A549 (cell line): ENCODE data around the gene ZCCHC24. TPM values are rescaled to one million over a fixed set of nuclear protein-coding genes. Genes with fewer than 3 reads are reported as not detected.

Source experiments
- ATAC-seq, 2 experiments: fragments of 200-7000 bp in 1 of 2; fragments of >200 bp in 1 of 2; cut with Nextera tagmentation in 1 of 2; cut with Tn5 transposase in 1 of 2; 3 replicates each; pipeline versions ENCODE4 v1.8.0 to v1.9.1; 2018 to 2020; ENCODE audit warnings: mild to moderate bottlenecking in 1 of 2, moderate library complexity in 1 of 2
- CTCF ChIA-PET: fragments of 300-600 bp; sonication (Branson Sonifier 250); formaldehyde crosslinking; extraction: SDS; loops from one replicate; lab custom pipeline; 2021; ENCODE audit warnings: antibody characterized with exemption, inconsistent platforms; lab: Yijun Ruan, JAX
- POLR2A ChIA-PET: fragments of 350-600 bp; formaldehyde crosslinking; extraction: SDS; loops from one replicate; lab custom pipeline; 2021; ENCODE audit warnings: antibody characterized with exemption, inconsistent platforms; lab: Yijun Ruan, JAX
- DNase-seq, 2 experiments: peaks; one replicate each; pipeline versions ENCODE4 v3.0.0 to v3.0.0-alpha.2; 2011 to 2016; ENCODE audit warnings: low read depth in 1 of 2, low spot score in 1 of 2
- FAIRE-seq: peaks from 2 replicates; lab custom pipeline; 2011; peaks lifted over from hg19 to GRCh38; lab: Jason Lieb, UNC
- H3K27ac ChIP-seq, 2 experiments: fragments of >200 bp; sonication (Bioruptor Twin); formaldehyde crosslinking; 3 replicates each; pipeline ENCODE4 v1.5.1; 2016 to 2017
- H3K4me1 ChIP-seq: fragments of >200 bp; sonication (Bioruptor Twin); formaldehyde crosslinking; 3 replicates; pipeline ENCODE4 v1.6.1; 2016
- H3K4me2 ChIP-seq: fragments of >200 bp; sonication (Bioruptor Twin); formaldehyde crosslinking; 3 replicates; pipeline ENCODE4 v1.6.1; 2016
- H3K4me3 ChIP-seq: fragments of >200 bp; sonication (Bioruptor Twin); formaldehyde crosslinking; 3 replicates; pipeline ENCODE4 v1.5.1; 2016
- H3K9me3 ChIP-seq: fragments of >200 bp; sonication (Bioruptor Twin); formaldehyde crosslinking; 3 replicates; pipeline ENCODE4 v1.6.1; 2016
- ATOH8 ChIP-seq: fragments of 250-450 bp; sonication (Bioruptor Pico); IDR thresholded peaks from 2 replicates; pipeline ENCODE4 v1.5.0; 2020; ENCODE audit warnings: low read depth, mild to moderate bottlenecking, moderate library complexity
- CEBPB ChIP-seq, 2 experiments: fragments of >200 bp in 1 of 2; sonication (Bioruptor Twin) in 1 of 2; formaldehyde crosslinking in 1 of 2; IDR thresholded peaks; 2 replicates each; pipeline ENCODE4 v1.6.1; 2012 to 2016
- EHMT2 ChIP-seq: fragments of 200-600 bp; sonication (generic); IDR thresholded peaks from 2 replicates; pipeline ENCODE4 v1.6.1; 2016; ENCODE audit warnings: antibody characterized with exemption, low read depth, mild to moderate bottlenecking, moderate library complexity
- ESRRA ChIP-seq: fragments of 150-350 bp; IDR thresholded peaks from 2 replicates; pipeline ENCODE4 v1.6.1; 2014; ENCODE audit warnings: mild to moderate bottlenecking, low read length, borderline replicate concordance
- FOSL2 ChIP-seq, 2 experiments: fragments of 450-650 bp in 1 of 2; fragments of >200 bp in 1 of 2; sonication (Bioruptor Twin) in 1 of 2; formaldehyde crosslinking; IDR thresholded peaks; 2 replicates each; pipeline versions ENCODE4 v1.5.0 to v1.6.1; 2016 to 2020; ENCODE audit warnings: mild to moderate bottlenecking in 1 of 2, moderate library complexity in 1 of 2
- GATA3 ChIP-seq: IDR thresholded peaks from 2 replicates; pipeline ENCODE4 v1.6.1; 2012; ENCODE audit warnings: borderline replicate concordance
- HDAC2 ChIP-seq: fragments of 200-600 bp; sonication (generic); IDR thresholded peaks from 2 replicates; pipeline ENCODE4 v1.6.1; 2016
- HES2 ChIP-seq: fragments of >200 bp; sonication (Bioruptor Twin); formaldehyde crosslinking; IDR thresholded peaks from 2 replicates; pipeline ENCODE4 v1.6.1; 2016
- HEYL ChIP-seq: fragments of 250-450 bp; sonication (Bioruptor Pico); IDR thresholded peaks from 2 replicates; pipeline ENCODE4 v1.8.0; 2021; ENCODE audit warnings: mild to moderate bottlenecking, moderate library complexity
- HOXA7 ChIP-seq: fragments of 250-450 bp; sonication (Bioruptor Pico); IDR thresholded peaks from 2 replicates; pipeline ENCODE4 v1.5.0; 2020; ENCODE audit warnings: mild to moderate bottlenecking, moderate library complexity
- JUN ChIP-seq, 2 experiments: fragments of >200 bp; sonication (Bioruptor Twin); formaldehyde crosslinking; IDR thresholded peaks; 2 replicates in 1 of 2; 3 replicates in 1 of 2; pipeline ENCODE4 v1.6.1; 2016 to 2017
- MAFK ChIP-seq: fragments of 450-650 bp; IDR thresholded peaks from 2 replicates; pipeline ENCODE4 v1.6.1; 2014; ENCODE audit not compliant: partially characterized antibody
- MAZ ChIP-seq: fragments of 150-350 bp; IDR thresholded peaks from 2 replicates; pipeline ENCODE4 v1.6.1; 2014; ENCODE audit warnings: antibody characterized with exemption, low read depth, low read length, borderline replicate concordance
- NFE2L2 ChIP-seq: fragments of 150-350 bp; conservative IDR thresholded peaks from 2 replicates; pipeline ENCODE4 v1.6.1; 2014; ENCODE audit warnings: low read length
- PBX3 ChIP-seq: IDR thresholded peaks from 2 replicates; pipeline ENCODE4 v1.6.1; 2012
- POLR2A ChIP-seq: IDR thresholded peaks from 2 replicates; pipeline ENCODE4 v1.6.1; 2012; ENCODE audit warnings: mild to moderate bottlenecking, low read length
- RARB ChIP-seq: fragments of 250-450 bp; sonication (Bioruptor Pico); IDR thresholded peaks from 2 replicates; pipeline ENCODE4 v1.8.0; 2021; ENCODE audit warnings: mild to moderate bottlenecking, moderate library complexity
- RCOR1 ChIP-seq: fragments of 150-350 bp; IDR thresholded peaks from 2 replicates; pipeline ENCODE4 v1.6.1; 2014; ENCODE audit warnings: antibody characterized with exemption, low read length, low read depth
- SREBF2 ChIP-seq: fragments of 450-650 bp; IDR thresholded peaks from 2 replicates; pipeline ENCODE4 v1.6.1; 2014; ENCODE audit warnings: mild to moderate bottlenecking, moderate library complexity
- USF2 ChIP-seq: fragments of 450-650 bp; IDR thresholded peaks from 2 replicates; pipeline ENCODE4 v1.6.1; 2014; ENCODE audit warnings: antibody characterized with exemption
- ZFP36 ChIP-seq: fragments of 450-650 bp; IDR thresholded peaks from 2 replicates; pipeline ENCODE4 v1.6.1; 2014; ENCODE audit warnings: borderline replicate concordance; ENCODE audit not compliant: partially characterized antibody
- ZNF302 ChIP-seq: fragments of 250-450 bp; sonication (Bioruptor Pico); IDR thresholded peaks from 2 replicates; pipeline ENCODE4 v1.9.0; 2021; ENCODE audit warnings: inconsistent platforms, mild to moderate bottlenecking, moderate library complexity
- WGBS: methylation state at CpG from one replicate; pipeline ENCODE4 v1.1.6; 2017; ENCODE audit errors: missing lambda C conversion rate; 5-methylcytosine and 5-hydroxymethylcytosine counted together
- polyA plus RNA-seq, 4 experiments: library from polyadenylated mRNA; depleted of rRNA in 3 of 4; stranded (reverse); fragments of >200 nt; fragmentation: RNase III in 1 of 4; extraction: RNeasy Plus Mini Kit Qiagen cat#74134 plus additional on column Dnase treatment in 1 of 4; gene quantifications; 2 replicates in 3 of 4; 3 replicates in 1 of 4; pipeline ENCODE4 v1.2.3, GENCODE V29; 2011 to 2017
- TF ChIP-seq, protein P1 (sequence below): IDR thresholded peaks from 2 replicates; pipeline ENCODE4 v1.6.1; 2012

The ZCCHC24 gene
- polyA plus RNA-seq, 2 of the 4 experiments (the other 2 are of a cell fraction) = 2.4 to 4.2 TPM

DNA sequence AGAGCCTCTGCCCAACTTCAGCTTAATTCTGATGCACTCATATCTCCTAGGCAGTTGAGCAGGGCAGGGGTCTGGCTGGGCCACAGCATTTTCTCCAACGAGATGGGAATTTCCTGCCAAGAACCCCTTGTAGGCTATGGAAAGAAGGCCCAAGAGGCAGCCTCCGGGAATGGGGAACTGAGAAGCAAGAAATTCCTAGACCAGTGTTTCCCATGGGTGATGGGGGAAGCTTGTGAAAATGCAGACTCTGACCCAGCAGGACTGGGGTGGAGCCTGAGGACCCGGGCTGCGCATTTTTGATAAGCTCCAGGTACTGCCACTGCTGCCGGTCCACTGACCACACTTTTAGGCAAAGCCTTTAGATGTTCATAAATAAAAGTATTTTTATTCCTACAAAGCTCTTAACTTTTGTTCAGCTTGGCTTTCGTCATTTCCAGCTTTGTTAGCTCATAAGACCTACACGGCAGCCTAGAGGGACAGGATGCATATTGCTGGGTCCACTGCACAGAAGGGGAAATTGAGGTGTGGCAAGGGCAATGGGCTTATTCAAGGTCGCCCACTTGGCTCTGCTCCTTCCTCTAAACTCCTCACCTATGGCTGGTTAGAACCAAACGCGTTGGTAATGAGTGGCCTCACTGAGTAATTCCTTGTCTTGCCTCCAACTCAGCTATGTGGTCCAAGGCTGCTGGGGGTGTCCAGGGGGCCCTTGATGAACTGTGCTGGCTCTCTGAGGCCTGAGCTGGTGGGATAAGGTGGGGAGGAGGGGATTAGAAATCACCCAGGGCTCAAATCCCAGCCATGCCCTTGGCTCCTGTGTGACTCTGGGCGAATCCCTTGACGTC, 29.5 kb downstream of the ZCCHC24 start (continued):
- no peak for TF ChIP-seq ATOH8 (CRISPR knock-in tag)

- Histone ChIP-seq H3K27ac (no peak overlapping the region), H3K4me1 (no peaks in the 10 kb centered on the region), H3K4me3 (no peak overlapping the region), H3K9me3 (no peaks in the 10 kb centered on the region), H3K4me2 (no peak overlapping the region)
- DNase-seq (no peak), FAIRE-seq (no peak), ATAC-seq (no peak)
- ChIA-PET CTCF (interaction anchor here (0.9 to 1.7 kb wide), 3 partner anchors 41 to 87 kb away, joined by 3 to 4 read pairs (median 3); no protein-coding TSS in a partner anchor), POLR2A (no interaction called here)
- 74% methylated on average over 3 of the region's 3 CpGs for WGBS
- TF ChIP-seq FOSL2 (IDR thresholded peaks at IDR 0.05) (no peak), FOSL2 (CRISPR knock-in tag; IDR thresholded peaks at IDR 0.05) (no peak), ZFP36 (peak; percentile 12)
These were observed 30.7 kb downstream of the ZCCHC24 start for GRCh38 chr10:79414714-79415113.

DNA sequence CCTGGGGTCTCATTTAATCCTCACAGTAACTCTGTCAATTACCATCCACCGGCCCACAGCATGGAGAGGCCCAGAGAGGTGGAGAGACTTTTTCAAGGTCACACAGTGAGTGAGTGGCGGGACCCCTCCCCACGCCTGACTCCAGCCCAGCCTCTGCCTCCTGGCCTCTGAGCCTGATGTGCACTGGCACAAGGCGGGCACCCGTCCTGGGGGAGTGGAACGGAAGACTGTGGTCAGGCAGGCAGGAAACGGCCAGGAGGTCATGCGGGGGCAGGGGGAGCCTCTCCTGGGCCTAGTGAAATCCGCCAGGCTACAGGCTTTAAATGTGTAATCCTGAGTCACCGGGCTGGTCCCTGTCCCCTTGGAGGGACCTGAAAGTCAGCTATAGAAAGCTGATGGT, 32.2 kb downstream of the ZCCHC24 start:
- Histone ChIP-seq H3K9me3 (no peaks in the 10 kb centered on the region), H3K4me2 (no peak overlapping the region), H3K4me3 (no peak overlapping the region), H3K27ac (no peak overlapping the region), H3K4me1 (no peaks in the 10 kb centered on the region)
- TF ChIP-seq HEYL (CRISPR knock-in tag) (no peak), ESRRA (no peak), HES2 (no peak), MAZ (no peak), MAFK (no peak), POLR2A (no peak), PBX3 (no peak), RARB (CRISPR knock-in tag) (no peak), ZNF302 (CRISPR knock-in tag) (no peak), NFE2L2 (no peak), GATA3 (no peak), USF2 (no peak)
- ChIA-PET CTCF (interaction anchor here (1.3 to 1.7 kb wide), 4 partner anchors 13 to 89 kb away, joined by 4 read pairs; no protein-coding TSS in a partner anchor), POLR2A (no interaction called here)
- FAIRE-seq (no peak), ATAC-seq (no peak), DNase-seq (no peak)
- 79% methylated on average over 10 of the region's 10 CpGs for WGBS

DNA sequence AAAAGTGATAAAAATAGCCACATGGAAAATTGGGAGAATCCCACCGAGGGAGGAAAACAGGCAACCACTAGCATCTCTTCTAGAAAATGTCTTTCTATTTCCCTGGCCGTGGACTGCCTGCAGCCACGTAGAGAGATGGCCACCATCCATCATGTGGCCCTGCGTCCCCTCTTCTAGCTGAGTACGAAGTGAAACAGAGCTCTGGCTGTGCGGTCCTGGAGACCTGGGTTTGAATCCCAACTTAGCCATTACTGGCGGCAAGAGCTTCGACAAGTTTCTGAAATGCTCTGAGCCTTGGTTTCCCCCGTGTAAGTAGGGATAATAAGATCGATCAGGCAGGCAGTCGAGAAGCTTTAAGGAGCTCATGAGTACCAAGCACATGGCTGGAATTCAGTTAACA, 32.9 kb downstream of the ZCCHC24 start:
- Histone ChIP-seq H3K4me3 (no peak overlapping the region), H3K4me1 (no peaks in the 10 kb centered on the region), H3K4me2 (no peak overlapping the region), H3K27ac (no peak overlapping the region), H3K9me3 (no peaks in the 10 kb centered on the region)
- FAIRE-seq (no peak), DNase-seq (no peak), ATAC-seq (no peak)
- ChIA-PET CTCF (interaction anchor here (1.3 to 1.7 kb wide), 2 partner anchors 12 to 90 kb away, joined by 4 read pairs; no protein-coding TSS in a partner anchor), POLR2A (no interaction called here)
- WGBS = 84% methylated on average over 11 of the region's 11 CpGs
- TF ChIP-seq JUN (IDR thresholded peaks at IDR 0.05) (no peak), POLR2A (no peak), RCOR1 (no peak), PBX3 (no peak), HOXA7 (CRISPR knock-in tag) (no peak), HDAC2 (no peak), SREBF2 (no peak), CEBPB (IDR thresholded peaks at IDR 0.05) (no peak), MAZ (no peak), EHMT2 (no peak)
- TF ChIP-seq, protein P1, sequence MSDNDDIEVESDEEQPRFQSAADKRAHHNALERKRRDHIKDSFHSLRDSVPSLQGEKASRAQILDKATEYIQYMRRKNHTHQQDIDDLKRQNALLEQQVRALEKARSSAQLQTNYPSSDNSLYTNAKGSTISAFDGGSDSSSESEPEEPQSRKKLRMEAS = no peak
